ENCODE results near the gene NTM.

NTM gene

DNA sequence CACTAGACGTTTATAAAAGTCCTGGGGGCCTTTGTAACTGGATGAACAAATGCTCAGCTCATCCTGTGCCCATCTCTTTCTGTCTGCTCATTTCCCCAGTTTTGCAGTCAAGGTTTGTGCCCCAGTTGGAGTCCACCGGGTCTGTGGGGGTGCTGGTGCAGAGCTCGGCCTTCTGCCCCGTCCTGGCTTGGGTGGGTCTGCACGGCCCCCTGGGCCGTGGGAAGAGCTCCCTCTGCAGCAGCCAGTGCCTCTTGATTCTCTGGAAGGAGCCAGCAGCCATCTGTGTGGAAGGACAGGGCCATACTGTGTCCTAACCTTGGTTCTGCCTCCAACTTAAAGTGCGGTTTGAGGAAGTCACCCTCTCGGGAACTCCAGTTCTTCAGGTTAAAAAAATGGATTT, 140.2 kb downstream of the NTM start:
- no peak for DNase-seq

DNA sequence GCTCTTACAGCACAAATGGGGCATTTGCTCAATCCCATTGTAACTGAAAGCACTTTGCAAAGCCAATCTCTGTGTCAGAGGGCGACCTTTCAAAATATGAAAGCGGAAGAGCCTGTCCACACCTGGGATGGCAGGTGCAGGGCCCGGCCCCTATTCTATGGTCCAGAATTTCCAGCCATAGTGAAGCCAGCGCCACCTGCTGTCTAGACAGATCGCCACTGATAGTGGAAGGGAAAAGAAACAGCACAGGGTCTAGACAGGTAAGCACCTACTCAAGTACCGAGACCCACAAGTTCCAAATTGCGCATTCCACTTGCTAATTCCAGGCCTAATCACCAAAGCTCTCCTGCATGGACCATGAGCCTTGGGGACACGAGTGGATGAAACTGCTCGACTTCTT, 141.4 kb downstream of the NTM start:
- no peak for DNase-seq

DNA sequence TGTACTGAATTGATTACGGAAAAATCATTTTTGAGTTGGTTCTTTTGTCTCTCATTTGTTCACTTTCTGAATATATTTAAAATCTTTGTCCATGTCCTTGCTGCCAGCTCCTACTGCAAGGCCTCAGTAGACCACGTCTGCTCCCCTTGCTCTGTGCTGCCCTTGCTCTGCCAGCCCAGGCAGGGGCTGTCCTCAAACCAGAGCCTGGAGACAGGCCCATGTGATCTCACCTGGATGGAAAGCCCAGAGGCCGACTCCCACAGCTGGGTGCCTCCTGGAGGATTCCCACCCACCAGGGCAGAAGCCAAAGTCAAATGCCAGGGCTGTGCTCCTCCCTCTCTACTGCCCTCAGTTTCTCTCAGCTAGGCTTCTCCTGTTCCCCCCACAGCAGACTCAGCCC, 141.8 kb downstream of the NTM start:
- no peak for DNase-seq

DNA sequence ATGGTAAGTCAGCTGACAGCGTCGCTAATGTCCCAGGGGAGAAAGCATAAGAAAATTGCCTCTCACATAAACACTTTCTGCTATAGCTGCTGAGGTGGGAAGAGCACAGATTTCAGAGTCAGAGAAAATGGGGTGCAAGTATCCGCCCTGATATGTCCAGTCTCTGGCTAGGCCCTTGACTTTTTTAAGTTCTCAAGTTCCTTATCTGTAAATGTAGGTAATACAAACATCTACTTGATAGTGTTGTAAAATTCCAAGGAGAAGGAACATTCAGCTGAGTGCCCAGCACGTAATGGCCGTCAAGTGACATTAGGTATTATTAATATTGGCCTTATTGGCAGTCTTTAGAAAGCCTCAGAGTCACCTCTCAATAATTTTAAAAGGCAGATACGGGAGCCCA, 143.6 kb downstream of the NTM start:
- no peak for DNase-seq

DNA sequence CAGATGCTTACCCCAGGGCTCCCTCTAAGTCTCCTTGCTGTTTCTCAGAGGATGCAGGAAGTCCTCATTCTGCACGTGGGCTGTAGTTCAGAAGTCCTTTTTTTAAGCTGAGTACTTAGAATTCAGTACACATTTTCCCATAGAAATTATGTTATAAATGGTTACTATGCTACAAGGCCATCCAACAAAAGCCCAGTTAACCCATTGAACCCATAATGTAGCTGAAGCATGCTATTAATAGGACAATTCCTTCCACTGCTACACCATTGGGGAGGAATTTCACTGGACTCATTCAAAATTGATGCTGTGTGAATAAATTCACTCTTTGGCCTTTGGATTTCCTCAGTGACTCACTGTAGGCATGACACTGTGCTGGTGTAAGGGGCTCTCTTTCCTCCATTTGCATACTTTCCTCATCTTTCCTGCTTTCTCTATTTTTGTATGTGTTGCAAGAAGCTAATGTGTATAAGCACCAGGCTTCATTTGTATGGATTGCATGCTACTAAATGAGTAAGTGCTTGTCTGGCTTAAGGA, 148.0 kb downstream of the NTM start:
- DNase-seq = no peak

DNA sequence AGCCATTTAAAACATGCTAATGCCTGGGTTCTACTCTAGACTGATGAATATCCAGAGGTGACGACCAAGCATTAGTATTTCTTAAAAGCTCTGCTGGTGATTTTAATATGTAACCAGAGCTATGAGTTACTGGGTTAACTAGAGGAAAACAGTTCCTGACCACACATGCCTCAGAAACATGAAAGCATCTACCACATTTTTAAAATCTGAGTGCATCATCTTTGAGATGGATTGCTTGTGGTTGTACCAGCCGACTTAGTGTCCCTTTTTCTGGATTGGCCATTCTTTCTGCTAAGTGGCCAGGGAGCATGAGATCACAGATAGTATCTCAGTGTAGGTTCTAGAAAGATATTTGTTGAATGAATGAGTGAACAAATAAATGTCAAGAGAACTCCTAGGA, 152.4 kb downstream of the NTM start:
- no peak for DNase-seq

DNA sequence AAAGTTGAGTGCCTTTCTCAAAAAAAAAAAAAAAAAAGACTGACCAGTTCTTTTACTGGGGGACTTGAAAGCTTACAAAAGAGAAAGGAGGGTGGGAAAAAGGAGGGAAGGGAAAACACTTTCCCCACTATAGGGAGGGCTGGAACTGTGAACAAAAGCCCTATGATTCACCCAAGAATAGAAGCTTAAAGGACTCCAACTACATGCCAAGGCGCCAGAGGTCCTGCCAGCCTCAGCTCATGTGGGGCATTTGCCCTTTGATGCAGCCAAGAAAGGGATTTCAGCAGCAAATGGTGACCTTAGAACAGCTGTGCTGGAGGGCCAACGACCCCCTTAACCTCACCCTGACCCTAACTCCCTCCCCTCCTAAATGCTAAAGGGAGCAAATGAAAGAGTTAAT, 160.0 kb downstream of the NTM start:
- DNase-seq = no peak

DNA sequence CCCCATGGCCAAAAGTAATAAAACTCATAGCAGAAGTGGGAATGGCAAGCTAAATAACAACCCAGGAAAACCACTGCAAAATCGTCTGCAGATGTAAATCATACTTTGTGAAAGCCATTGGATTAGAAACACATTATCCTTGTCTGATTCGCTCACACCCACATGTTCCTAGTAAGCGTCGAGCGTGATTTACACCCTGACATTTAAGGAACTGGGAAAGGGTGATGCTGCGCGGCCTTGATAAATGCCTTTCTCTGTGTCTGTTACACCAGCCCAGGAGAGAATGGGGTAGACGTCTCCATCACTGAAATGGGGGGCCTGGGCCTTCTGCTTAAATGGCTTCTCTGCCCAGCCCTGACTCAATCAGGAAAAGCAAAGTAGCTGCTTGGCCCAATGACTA, 162.7 kb downstream of the NTM start:
- DNase-seq = no peak

DNA sequence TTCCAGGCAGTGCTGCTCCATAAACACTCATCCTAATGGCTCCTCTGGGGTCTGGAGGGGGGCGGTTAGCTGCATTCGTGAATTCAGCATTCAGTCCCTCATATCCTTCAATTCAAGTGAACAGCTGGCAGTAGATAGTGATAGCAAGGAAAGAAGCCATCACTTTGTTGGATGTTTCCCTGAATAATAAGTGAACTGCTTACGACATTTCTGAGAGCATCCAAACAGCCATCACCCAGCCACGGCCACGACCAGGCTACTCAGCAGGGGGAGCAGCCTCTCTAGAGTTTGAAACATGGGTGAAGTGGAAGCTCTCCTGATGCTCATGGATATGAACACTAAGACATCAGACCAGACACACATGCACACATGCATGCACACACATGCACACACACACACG, 163.6 kb downstream of the NTM start:
- no peak for DNase-seq

DNA sequence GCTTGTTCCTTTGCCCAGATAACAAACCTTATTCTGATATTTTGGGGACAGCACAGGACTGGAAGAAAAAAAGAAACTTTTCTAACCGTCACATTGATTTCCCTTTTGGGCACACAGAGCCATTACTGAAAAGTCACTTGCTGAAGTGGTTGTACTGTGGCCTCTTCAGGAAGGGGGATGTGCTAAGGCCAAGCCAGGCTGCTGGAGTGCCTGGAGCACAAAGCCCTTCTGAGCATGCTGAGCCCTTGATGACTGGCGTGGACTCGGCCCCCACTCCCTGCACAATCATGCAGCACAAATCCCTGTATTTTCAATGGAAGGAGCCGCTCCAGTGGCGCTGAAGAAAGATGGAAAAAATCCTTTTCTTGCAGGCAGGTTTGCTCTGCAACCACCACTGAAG, 164.2 kb downstream of the NTM start:
- DNase-seq = no peak

DNA sequence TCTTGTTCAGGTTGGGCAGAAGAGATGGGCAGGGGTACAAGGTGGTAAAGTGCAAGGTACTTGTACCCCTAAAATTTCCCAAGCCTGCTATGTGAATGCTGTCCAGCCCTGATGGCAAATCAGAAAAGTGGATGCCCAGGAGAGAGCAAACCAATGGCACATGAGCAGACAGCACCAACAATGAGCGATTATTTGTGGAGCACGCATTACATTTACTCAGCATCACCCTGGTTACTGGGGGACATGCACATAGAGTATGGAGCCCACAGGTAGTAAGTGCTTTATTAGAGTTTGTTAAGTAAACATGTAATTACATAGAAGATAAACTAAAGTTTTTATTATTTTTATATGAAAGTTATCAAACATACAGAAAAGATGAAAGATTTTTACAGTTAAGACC, 165.7 kb downstream of the NTM start:
- DNase-seq = no peak

DNA sequence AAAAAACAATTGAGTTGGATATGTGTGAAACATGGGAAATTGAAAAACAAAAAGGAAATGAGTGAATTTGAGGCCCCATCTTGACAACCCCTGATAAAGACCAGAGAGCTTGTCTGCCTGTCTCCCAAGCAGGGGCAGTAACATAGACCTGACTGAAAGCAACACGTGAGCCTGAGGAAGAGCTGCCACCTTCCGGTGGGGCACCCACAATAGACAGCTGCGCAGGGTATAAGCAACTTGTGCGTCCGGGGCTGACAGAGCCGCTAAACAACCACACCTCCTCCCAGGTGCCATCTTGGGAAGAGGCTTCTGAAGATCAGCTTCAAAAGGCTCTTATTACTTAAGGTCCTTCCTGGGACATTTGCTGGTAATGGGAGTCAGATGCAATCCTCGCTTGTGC, 166.8 kb downstream of the NTM start:
- no peak for DNase-seq

DNA sequence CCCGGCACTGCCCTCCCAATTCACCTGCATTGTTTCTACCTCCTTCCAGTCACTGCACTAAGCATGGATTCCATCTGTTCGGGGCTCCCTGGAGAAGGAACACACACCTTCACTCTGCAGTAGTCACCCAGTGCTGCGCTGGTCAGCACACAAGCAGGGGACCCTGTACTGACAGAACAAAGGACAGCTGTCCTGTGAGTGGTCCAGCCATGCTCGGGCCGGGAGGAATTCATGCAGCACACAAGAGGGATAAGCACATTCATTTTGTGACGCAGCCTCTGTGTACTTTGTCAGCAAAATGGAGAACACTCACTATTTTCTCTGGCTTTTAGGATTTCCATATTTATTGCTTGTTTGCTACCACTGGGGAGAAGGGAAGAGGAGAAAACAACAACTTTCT, 167.3 kb downstream of the NTM start:
- DNase-seq = no peak

DNA sequence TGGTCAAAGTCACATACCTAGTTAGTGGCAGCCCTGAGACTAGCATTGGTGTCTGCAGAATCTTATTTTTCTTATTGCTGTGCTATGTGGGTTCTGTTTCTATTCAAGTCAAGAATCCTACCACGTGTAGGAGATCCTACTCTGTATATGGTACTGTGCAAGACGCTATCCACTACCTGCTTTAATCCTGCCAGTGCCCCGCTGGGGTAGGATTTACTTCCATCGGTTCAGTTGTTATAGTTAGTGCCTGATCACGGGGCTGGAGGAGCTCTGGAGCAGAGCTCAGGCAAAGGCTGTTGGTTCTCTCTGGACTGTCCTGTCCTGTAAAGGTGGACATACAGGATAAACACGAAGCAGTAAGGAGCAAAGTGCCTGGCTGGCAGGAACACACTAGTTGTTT, 167.9 kb downstream of the NTM start:
- no peak for DNase-seq

DNA sequence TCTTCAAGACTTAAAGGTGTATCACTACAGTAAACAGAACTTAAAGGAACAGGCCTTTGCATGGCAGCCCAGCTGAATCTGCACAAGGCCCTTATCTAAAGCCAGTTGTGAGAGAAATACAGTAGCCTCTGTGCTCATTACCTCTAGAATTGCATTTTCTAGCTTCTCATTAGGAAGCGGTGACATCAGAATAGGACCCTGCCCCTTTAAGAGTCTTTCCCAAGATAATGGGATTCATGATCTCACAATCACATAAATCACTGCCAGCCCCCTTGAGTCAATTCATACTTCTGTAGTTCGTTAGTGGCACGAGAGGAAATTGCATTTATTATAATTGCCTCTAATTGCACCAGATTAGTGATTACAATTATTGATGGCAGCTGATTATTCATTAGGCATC, 170.3 kb downstream of the NTM start:
- DNase-seq = no peak

DNA sequence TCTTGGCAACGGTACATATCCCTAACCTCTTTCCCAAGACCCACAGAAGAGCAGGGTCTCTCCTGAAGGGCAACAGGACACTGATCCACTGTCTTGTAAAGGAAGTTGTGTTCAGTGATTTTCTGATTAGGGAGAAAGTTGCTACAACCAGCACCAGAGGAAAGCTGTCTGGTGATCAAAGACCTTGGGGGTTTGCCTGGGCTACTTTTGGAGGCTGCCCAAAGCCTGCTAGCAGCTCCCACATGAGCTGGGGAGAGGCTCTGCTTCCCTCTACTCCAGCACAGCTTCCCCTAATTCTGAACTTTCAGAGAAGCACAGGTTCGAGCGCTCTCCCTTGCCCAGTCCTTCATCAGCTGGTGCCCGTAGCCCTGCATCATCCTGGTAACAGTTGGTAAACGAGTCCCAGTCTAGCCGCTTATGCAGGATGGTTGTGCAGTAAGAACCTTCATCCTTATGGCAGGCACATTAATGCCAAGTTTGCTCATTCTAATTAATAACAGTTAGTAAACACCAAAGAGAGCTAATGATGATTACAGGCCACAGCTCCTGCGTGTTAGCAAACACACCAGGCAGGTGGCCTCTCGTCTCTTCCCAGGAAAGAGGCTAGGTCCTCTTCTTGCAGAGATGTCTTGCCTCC, 173.1 kb downstream of the NTM start:
- DNase-seq = no peak

DNA sequence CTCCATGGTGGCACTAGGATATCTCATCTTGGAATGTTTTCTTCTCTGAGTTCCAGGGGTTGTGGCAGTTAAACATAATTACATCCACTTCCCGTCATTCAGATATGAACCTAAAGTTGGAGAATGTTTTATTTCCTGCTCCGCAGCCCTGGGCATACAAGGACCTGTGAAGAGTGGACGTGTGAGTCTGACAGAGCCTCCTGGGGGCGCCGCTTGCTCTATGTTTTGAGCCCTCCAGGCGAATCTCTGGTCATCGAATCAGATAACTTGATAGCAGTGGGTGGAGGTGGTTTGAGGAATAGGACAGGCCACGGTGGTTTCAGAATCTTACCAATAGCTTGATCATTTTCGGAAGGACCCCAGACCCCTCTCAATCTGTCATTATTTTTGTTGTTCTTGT, 174.2 kb downstream of the NTM start:
- no peak for DNase-seq

DNA sequence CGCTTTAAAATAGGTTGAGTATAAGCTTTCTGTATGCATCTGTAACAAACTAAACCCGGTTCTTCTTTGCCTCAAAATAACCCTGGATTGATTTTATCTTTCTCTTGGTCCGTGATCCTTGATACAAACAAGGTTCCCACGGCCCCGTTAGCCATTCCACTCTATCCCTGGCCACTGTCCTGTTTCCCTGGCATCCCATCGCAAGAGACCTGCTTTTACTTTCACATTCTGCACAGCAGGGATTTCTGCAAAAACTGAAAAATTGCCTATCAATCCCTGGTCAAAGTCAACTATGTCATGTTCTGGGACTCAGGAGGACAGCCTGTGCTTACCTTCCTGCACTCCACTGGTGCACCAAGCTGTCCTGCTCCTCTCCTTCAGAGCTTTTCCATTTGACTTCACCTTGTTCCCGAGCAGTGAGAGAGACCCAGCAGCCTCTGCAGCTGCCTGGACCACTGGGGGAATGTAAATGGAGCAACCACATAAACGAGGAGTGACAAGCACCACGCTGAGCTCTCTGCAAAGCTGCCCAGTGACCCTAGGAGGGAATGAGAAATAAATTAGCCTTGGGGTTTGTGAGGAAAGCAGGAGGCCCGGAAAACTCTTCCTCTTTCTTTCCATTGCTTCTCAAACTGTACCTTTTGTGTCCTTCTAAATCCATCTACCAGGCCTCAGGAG, 175.9 kb downstream of the NTM start:
- DNase-seq = no peak

DNA sequence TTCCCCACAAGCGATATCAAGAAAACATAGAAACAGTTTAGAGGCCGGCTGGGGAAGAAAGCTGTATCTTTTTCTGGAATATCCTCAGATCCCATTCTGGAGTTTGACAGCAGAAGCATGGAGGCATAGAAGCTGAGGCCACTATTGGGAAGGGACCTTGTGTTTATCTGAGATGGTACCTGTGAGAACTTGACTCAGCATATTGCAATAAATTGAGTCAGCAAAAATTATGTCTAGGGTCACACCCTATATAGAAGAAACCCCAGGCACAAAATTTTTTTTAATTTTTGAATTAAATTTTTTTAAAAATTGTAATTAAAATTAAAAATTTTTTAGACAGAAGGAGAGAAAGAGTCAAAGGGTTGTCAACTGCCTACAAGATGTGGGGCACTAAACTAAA, 178.7 kb downstream of the NTM start:
- DNase-seq = no peak

DNA sequence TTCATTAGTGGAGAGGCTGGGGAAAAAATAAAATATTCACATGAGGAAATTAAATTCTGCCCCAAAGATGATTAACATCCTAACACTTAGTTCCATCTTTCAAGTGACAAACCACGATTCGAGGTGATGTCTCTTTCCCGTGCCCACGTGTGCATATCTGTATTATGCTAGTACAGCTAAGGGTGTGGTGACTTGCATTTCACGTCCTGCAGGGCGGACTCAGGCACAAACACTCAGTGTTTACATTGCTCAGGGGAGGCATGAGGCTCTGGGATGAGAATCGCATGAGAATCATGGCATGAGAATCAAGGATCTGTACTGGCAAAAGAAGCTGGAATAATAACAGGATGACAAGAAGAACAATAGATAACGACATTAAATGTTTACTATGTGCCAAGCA, 179.4 kb downstream of the NTM start:
- no peak for DNase-seq

DNA sequence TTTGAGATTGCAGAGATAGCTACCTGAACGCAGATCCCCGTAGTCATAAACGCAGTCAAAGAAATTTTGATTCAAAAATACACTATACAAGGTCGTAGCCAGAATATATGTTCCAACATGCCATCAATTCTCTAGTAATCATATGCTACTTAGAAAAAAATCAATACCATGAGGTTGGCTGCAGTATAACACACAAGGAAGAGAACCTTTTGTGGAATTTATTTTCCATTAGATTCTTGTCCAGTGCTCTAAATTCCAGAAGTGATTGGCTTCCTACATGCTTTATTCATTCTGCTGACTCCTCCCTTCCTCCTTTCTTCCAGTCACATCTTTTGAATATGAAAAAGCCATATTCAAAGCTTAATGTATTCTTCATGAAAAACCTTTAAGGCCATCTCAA, 189.9 kb downstream of the NTM start:
- DNase-seq = no peak

DNA sequence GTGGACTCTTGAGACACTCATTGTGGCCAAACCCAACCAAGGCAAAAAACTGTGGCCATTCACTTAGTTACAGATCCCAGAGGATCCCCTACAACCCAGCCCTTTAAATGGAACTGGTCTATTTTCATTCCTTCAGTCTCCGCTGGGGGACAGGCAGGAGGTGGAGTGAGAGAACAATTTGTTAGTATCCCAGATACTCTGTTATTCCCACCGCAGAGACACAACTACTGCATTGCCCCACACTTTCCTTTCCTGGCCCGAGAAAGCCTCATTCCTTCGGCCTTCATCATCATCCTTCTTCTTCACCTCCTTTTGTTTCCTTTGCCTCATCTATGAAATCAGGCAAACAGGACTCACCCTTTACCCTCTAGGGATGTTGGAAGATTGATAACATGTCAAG, 191.1 kb downstream of the NTM start:
- DNase-seq = no peak

DNA sequence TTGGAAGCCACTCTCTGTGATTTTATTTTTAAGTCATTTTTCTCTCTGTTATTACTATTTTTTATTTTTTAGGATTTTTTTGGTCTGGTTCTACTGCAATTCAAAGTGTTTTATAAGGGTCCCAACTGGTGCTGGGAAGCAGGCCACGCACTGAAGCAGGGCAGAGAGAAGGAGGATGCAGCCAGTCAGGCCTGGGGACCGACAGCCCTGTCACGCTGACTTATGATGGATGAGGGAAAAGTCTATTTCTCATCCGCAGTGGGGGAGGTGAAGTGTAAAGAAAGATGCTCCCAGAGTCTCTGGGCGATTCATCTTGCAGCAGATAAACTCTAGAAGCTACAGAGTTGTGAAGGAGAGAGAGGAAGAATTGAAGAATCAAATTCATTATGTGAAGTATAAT, 191.6 kb downstream of the NTM start:
- no peak for DNase-seq

DNA sequence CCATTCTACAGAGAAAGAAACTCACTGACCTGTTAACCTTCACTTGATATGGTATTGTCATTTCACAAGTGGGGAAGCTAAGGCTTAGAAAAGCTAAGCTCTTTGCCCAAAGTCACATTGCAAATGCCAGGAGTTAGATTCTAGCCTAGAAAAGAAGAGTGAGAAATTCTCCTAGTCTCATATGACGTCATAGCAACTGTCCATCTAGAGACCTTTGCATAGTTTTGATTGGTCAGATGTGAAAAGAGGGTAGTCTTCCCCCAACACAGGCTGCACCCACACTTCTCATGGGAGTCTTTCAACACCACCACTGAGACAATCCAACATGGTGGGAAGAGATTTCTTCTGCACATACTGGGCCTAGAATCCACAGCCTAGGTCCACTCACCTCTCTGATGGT, 197.9 kb downstream of the NTM start:
- no peak for DNase-seq

DNA sequence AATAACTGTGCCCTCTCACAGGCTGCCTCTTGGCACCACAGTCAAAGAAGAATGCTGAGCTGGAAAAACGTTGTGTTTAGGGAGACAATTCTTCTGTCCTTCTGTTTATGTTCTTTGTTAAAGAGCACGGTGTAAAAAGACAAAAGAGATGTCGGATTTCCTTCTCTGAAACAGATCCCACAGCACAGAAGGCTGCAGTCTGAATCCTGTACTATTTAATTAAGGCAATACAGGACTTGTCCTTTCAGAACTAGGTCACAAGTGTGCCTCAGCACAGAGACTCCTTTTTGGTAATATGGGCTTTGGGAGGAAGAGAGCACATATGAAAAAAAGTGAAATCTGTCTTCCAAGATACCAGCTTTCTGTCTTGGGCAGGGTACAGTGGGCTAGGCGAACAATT, 201.2 kb downstream of the NTM start:
- no peak for DNase-seq

Measured in activated effector memory CD4-positive, alpha-beta T cell treated with anti-CD3 and anti-CD28 coated beads, Interleukin-2, amount 50 U/mL, for 16 hours (primary cell).